Stimulated activated CD8-positive, alpha-beta memory T cell treated with anti-CD3 and anti-CD28 coated beads, Interleukin-2, amount 100 ng/mL, for 48 hours (primary cell): Measurements from ENCODE around the gene CNTF.

Experiments used
- DNase-seq, 2 donors: peaks; one replicate each; pipeline ENCODE4 v3.0.0-alpha.2; 2020; ENCODE audit warnings: low read depth in 2 of 2

Gene CNTF

DNA sequence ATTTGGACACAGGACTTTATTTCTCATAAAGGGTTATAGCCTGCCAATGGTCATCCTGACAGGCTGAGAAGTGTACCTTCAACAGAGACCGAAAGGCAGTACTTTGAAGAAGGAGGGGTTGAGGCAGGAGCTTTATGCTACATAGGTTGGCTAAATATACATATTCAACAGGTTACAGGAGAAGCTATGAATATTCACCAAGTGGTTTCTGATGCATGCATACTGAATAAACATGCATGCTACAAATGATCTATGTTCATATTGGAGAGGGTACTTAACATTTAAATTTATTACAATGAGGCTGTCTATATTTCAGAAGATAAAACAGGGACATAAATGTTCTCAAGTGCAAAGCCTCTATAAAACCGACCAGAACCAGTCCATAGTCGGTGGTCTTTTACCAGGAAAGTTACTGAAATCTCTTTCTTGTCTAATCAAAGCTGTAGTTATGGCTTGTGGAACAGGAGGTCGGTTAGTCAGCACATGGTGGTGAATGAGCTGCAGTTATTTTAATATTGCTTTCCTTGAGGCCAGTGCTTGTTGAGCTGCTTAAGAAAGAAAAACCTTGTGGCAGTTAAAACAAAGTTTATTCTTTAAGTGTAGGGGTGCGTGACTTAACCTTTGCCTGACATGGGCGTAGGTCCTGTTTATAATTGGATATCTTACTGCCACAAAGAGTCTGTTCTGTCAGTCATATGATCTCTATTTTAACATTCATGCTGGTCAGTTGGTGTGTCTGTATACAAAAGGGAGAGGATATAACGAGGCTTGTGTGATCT lies 19.5 kb downstream of the CNTF start:
- no peak for DNase-seq

DNA sequence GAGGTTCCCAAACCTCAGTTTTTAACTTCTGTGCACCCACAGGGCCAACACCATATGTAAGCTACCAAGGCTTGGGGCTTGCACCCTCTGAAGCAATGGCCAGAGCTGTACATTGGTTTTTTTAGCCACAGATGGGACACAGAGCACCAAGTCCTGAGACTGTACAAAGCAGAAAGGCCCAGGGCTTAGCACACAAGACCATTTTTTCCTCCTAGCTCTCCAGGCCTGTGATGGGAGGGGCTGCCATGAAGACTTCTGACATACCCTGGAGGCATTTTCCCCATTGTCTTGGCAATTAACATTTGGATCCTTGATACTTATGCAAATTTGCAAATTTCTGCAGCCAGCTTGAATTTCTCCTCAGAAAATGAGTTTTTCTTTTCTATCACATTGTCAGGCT lies 23.4 kb downstream of the CNTF start:
- no peak for DNase-seq

DNA sequence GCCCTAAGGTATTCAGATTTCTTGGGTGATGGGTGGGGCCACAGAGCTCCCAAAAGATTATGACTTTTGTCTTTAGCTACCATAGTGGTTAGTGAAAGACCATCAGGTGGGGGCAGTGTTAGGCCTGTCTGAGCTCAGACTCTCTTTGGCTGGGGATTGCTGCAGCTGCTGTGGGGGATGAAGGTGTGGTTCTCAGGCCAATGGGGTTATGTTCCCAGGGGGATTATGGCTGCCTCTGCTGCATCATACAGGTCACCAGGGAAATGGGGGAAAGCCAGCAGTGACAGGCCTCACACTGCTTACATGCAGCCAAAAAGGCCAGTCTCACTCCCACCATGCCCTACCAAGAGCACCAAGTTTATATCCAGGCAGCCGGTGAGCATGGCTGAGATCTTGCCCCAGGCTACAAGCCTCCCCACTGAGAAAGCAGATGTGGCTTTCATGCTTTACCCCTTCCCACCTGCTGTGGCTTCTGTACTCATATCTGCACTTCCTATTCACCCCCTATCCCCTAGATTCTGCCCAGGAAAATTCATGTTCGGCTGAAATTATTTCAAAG lies 24.8 kb downstream of the CNTF start:
- DNase-seq = no peak

DNA sequence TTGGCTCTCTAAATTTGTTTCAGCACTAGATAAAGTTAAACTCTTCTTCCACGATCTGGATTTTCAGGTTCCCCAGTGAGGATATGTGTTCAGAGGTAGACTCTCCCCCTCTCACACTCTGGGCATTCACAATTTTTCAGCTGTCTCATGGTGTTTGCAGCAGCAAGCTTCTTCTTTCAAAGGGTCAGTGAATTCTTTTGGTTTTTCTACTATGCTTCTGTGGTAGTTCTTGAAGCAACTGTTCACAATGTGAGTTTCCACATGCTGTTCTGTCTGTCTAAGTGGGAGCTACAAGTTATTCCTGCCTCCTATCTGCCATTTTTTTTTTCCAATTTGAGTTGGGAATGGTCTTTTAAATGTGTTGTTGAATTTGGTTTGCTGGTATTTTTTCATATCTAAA lies 25.4 kb downstream of the CNTF start:
- no peak for DNase-seq

DNA sequence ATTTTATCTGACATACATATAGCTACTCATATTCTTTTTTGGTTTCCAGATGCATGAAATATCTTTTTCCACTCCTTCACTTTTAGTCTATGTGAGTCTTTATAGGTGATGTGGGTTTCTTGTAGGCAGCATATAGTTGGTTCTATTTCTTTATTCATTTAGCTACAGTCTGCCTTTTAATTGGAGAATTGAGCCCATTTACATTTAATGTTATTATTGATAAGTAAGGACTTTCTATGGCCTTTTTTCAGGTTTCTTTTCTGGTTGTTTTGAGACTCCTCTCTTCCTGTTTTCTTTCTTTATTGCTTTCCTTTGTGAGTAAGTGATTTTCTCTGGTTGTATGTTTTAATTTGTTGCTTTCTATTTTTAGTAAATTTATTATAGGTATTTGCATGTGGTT lies 27.2 kb downstream of the CNTF start:
- DNase-seq = no peak

DNA sequence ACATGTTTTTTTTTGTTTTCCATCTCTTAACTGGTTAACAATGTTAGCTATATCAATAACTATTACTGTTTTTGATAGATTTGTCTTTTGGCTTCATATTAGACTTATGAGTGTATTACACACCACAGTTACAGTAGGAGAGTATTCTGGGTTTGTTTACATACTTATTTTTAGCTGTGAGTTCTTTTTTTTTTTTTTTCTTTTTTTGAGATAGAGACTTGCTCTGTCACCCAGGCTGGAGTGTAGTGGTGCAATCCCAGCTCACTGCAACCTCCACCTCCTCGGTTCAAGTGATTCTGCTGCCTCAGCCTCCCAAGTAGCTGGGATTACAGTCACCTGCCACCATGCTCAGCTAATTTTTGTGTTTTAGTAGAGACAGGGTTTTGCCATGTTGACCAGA lies 28.0 kb downstream of the CNTF start:
- no peak for DNase-seq

DNA sequence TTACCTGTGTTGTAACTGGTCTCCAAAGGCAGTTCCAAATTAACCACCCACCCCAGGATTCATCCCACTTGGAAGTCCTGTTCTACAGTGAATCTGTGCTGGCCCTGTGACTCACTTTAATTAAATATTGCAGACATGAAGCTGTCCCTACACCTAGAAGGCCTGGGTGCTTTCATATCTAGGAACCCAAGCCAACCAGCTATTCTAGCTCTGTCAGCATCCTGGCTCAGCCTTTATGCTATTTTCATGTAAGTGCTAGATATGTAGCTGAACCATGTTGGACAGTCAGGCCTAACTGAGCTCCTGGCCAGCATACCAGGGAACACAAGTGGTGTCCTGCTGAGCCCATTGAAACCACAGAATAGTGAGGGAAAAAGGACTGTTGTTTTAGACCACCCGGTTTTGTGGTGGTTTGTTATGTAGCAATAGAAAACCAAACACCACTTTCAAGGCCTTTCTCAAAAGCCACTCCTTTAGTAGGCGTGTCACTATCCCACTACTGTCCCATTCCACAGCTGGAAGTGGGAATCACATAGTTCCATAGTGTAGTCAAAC lies 30.3 kb downstream of the CNTF start:
- DNase-seq = no peak

DNA sequence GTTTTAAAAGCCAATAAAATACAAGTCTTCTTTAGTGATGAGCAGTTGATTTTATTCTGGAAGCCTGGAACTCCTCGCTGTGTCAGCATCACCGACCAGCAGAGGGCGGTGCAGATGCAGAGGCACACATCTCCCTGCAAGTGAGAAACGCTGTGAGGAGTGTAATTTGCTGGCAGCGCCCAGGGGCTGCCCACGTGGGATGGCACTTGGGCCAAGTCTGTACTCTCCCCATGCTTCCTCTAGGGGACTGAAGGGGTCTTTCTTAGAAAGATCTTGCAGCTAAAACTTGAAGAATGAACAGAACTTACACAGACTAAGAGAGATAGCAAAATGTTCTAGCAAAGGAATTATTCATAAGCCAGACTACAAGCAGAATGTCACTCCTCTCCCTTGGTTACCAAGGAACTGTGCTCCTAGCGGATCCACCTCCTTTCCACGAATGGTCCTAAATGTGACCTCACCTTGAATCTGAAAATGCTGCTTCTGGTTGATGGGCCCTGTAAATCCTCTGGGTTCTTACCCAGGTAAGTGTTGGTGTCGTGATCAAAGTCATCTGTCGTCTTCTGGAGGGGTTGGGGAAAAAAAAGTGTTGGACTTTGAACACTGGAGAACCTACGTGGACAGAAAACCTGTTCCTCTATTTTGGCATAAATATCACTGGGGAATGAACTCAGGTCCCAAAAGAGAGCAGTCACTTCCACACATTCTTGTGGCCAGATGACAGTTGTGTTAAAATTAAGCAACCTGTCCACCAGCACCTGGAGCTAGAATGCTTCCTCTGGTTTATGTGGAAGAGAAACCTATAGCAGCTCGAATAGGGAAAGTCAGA lies 31.8 kb downstream of the CNTF start:
- DNase-seq = peak; percentile 67 to 68

DNA sequence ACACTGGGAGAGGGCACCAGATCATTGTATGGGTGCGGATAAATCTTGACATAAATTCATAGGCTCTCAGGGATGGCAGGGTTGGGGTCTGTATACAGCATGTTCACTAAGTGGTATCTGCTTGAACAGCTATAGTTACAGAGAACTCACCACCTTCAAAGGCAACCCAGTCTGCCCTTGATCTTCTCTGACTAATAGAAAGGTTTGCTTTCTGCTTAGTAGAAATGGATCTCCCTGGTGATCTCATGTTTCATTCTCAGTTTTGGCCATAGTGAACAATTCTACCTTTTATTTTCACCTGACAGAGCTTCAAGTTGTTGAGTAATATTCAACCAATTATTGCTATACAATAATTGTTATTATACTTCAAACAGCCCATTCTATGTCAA lies 32.4 kb downstream of the CNTF start:
- DNase-seq = no peak

DNA sequence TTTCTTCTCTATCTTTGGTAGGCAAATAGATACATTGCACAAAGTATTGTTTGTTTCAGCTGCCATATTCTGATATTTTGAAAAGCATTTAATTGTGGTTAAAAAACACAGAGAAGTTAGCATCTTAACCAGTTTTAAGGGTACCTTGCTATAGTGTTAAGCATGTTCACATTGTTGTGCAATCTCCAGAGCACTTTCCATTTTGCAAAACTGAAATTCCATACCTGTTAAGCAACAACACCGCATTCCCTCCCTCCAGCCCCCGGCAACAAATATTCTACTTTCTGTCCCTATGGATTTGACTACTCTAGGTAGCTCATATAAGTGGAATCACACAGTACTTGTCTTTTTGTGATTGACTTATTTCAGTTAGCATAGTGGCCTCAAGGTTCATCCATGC lies 33.9 kb downstream of the CNTF start:
- no peak for DNase-seq

DNA sequence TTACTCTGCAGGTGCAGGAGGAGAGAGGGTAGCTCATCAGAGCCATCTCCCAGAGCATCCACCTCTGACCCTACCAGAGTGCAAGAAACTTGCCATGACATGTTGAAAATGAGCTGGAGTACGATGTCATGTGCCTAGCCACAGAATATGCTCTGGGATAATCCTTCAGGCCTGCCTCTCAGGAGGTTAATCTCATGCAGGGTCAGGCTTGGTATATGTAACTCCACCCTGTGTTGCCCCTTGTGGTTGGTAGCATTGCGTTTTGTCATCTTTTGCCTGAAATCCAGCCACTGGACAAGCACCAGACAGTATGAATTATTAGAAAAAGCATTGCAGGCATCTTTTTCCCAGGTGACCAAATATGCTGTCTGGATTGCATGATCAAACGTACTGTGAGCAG lies 36.2 kb downstream of the CNTF start:
- no peak for DNase-seq

DNA sequence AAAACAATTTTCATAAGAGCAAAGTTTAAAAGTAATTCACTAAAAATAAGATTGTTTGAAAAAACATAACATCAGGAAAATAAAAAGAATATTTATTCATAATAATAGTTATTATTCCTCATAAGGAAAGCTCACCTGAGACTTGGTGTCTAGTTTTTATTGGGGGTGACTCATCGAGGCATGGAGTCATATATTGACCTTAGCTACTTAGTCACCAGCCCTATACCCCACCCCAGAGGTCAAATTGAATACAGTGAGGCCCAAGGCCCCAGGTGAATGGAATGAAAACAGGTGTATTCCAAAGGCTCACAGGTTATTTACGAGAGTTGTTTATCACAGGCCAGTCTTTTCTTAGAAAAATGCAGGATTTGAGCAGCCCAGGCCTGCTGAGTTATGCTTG lies 36.9 kb downstream of the CNTF start:
- no peak for DNase-seq

DNA sequence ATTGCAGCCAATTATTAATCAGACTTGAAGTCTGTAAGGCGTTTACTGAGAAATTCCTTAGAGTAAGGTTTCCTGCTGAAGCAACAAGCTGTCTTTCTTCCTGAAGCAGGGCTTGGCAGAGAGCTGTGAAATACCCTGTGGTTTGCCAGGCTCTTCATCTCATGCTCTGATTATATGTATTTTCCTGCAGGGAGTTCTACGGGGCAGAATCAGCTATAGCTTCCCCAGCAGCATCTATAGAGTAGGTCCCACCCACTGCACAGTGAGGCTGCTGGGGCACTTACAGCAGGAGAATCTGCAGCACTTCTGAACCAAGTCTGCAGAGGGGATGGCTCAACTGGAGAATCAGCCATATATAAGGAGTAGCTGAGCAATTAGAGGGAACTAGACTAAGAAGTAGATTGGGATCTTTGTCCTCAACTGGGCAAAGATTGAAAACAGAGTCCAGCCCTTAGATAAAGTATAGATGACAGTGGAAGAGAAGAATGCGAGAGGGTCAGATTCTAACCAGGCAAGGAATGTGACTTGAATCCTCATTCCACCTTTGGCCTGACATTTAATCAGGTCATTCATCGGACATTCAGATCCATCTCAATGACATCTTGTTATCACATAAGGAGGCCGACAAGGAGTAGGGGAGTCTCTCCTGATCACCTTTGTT lies 37.6 kb downstream of the CNTF start:
- no peak for DNase-seq

DNA sequence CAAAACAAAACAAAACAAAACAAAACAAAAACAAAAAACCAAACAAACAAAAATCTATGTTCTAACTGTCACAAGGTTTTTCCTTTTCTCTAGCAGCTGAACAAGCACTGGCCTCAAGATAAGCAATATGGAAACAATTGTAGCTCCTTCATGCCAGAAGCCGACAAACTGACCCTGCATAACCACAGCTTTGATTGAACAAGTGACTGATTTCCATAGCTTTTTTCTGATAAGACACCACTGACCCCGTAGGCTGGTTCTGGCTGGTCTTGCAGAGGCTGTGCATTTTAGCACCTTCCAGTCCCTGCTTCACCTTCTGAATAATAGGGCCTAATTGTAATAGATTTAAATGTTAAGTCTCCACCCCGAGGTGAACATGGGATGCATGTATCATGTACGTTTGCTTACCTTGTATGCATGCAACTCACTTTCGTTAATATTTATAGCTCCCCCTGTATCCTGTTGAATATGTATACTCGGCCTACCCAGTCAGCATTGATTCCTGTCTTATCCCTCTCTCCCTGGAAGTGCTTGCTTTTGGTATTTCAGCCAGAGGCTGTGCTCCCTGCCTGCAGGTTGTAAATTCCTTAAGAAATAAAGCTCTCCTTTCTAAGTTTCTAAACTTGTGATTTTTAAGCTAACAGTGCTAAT lies 49.6 kb downstream of the CNTF start:
- no peak for DNase-seq

DNA sequence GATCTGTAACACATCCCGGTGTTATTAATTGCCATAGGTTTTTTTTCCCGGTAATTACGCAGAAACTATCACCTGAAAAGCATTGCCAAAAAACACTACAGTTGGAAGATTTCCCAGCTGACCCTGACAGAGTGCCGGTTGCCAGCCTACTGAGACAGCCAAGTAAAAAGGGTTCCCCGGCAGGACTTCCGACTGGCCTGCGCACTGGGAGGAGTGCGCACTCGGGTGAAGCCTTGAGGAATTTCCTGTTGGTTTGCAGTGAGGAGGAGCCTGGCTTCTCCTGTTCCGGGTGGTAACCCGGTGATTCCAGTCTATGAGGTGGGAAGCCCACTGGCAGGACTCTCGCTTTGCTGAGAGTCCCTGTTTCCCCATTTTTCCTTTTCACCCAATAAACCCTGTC lies 52.1 kb downstream of the CNTF start:
- no peak for DNase-seq
